ENCODE measurements around the gene FANCM.

The FANCM gene

DNA sequence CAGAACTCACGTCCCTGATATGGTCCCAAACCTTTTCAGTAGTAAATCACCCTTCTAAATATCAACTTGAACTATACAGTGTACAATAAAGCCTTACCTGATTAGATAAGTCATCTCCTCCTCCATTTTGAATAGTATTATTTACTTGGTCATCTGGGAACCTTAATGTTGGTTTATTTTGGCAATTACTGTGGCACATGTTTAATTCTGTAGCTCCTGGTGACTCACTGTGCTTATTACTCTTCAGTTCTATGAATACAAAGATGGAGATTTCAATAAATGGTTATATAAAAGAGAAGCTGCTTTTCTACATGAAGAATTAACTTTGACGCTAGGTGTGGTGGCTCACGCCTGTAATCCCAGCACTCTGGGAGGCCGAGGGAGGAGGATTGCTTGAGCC is 91.8 kb downstream of the FANCM start:
- no peak for DNase-seq (ENCODE audit: low spot score)

DNA sequence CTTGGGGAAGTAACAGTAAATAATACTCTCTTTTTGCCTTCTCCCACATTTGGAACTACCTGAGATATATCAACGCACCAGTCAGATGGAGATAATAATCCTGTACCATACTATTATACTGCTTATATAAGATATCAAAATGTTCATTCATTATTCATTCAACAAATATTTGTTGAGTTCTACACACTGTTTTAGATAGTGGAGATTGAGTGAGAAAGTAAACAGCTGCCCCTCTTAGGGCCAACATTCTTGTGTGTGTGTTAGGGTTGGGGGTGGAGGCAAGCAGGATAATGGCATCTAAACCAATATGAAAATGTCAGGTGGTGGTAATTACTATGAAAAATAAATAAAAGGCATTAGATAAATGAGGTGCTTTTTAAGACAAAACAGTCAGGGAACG is 103.3 kb downstream of the FANCM start:
- DNase-seq (ENCODE audit: low spot score) = no peak

DNA sequence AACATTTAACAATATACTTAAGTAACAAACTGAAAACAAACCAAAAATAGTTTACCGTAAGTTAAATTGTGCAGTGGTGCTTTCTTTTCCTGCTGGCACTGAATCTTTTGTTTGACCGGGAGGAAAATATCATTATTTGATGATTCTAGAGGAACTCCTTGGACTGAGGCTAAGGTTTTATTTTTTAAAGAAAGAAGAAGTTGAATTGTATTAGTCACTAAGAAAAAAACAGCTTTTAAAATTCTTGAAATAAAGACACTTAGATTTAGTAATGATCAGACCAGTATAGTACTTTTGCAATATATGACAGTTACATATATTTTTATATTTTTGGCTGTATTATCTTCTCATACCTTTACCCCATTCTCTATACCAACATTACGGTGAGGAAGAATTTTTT is 107.0 kb downstream of the FANCM start:
- no peak for DNase-seq (ENCODE audit: low spot score)

DNA sequence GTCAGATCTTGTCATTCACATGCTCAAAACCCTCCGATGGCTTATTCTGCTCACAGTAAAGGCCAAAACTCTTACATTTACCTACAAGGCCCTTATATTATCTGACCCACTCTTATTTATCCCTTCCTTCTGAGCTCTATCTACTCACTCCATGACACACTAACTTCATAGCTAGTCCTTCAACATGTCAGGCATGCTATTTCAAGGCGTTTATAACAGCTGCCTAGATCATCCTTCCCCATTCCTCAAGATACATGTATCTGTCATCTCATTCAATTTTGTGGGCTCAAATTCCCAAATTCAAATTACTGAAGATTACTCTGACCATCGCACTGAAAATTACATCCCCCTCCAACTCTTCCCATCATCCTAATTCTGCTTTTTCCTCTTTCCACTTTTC is 110.4 kb downstream of the FANCM start:
- no peak for DNase-seq (ENCODE audit: low spot score)

DNA sequence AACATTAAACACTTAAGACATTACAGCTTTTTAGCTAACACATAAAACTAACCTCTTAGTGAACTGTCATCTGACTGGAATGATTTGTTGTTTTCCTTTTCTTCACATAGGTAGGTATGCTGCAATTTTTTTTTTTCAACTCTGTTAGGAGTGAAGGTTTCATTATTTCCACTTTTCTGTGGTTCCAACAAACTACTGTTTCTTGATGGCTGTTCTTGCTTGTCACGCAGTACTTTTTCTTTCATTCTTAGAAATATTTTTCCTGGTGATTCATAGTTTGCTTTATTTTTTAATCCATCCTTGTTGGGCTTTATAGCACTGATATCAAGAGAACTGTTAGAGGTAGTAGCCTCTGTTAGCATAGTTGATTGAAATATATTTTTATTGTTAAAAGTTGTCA is 111.0 kb downstream of the FANCM start:
- no peak for DNase-seq (ENCODE audit: low spot score)

DNA sequence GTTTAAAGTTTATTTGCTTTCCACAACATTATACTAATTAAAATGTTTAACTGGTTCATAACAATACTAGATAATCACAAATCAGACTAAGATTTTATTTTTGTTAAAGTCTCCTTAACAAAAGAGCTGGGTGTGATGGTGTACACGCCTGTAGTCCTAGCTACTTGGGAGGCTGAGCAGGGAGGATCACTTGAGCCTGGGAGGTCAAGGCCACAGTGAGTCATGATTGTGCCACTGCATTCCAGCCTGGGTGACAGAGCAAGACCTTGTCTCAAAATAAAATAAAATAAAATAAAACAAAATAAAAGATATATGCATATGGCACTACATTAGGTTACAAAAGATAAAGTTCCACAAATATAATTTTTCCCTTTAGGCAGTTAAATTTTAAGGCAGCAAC is 111.7 kb downstream of the FANCM start:
- DNase-seq (ENCODE audit: low spot score) = no peak

DNA sequence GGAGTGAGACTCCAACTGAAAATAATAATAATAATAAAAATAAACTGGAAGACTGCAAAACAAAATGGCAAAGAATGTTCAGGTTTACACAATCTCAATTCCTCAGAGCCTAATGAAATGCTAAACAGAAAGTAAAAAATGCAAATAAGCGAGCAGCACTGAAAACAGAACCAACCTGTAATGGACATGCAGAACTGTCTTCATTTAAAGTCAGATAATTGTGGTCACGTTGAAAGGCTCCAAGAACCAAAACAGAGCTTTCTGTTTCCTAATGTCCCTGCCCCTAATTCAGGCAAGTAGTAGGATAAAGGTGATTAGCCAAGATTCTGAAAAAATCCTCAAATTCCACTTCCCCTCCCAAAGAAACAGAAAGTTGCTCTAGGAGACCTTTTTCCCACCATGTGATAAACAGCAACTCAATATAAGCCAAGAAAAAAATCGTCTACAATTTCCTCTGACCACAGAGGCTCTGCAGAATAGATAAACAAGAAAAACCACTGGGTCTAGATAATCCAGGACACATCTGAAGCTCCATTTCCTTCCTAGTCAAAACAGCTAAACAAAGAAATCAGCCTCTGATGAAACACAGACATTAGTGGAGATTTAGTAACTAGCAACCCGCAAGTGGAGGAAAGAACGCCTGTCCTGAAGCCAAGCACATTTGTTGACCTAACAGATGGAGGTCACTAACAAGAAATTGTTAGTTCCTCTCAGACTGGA is 114.3 kb downstream of the FANCM start:
- DNase-seq (ENCODE audit: low spot score) = no peak

All from CD4-positive, alpha-beta T cell treated with Interleukin-2 at 100 ng/mL for 4 hours (primary cell).